HL-60 (cell line): ENCODE measurements around the gene TPM2.

Source experiments
- POLR2AphosphoS5 ChIP-seq: IDR thresholded peaks from 2 replicates; pipeline ENCODE4 v1.6.1; 2012; ENCODE audit warnings: low read depth
- TF ChIP-seq, protein P1 (sequence below): IDR thresholded peaks from one replicate; pipeline ENCODE4 v1.5.1; 2011; ENCODE audit warnings: low read length, control low read depth, inconsistent platforms; ENCODE audit not compliant: insufficient read depth

DNA sequence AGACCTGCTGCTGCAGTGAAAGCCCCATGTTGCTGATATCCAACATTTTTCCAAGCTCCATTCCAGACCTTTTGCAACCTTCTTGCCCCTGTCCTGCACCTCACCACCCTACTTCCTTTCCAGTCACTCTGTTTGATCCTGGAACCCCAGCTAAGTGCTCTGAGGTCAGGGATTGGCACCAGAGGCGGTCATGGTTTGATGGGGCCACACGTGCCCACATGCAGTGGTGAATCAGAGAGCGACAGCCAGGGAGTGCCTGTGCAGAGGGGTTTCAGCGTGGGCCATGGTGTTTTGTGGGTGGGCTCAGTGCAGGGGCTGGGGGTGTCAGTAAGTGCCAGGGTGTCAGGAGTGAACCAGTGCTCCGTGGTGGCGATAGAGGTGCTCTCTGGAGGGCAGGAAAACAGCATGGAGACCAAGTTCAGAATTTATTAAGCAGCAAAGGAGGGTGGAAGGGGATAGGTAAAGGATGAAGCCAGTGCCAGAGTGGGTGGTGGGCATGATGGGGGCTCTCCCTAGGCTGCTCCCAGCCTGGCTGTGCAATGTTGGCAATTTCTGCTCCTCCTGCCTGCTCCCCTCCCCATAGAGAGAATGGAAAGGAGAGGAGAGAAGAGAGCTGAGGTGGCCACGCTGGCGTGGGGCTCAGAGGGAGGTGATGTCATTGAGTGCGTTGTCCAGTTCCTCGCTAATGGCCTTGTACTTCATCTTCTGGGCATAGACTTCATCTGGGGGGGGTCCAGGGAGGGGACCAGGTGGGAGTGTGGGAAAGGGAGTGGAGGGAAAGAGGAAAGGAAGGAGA is 7.0 kb downstream of the TPM2 start:
- TF ChIP-seq, protein P1, sequence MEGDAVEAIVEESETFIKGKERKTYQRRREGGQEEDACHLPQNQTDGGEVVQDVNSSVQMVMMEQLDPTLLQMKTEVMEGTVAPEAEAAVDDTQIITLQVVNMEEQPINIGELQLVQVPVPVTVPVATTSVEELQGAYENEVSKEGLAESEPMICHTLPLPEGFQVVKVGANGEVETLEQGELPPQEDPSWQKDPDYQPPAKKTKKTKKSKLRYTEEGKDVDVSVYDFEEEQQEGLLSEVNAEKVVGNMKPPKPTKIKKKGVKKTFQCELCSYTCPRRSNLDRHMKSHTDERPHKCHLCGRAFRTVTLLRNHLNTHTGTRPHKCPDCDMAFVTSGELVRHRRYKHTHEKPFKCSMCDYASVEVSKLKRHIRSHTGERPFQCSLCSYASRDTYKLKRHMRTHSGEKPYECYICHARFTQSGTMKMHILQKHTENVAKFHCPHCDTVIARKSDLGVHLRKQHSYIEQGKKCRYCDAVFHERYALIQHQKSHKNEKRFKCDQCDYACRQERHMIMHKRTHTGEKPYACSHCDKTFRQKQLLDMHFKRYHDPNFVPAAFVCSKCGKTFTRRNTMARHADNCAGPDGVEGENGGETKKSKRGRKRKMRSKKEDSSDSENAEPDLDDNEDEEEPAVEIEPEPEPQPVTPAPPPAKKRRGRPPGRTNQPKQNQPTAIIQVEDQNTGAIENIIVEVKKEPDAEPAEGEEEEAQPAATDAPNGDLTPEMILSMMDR: no peak
- TF ChIP-seq POLR2AphosphoS5: no peak
